ENCODE results near the gene BRD2.

The BRD2 gene

GRCh38 chr6:33014841-33015634, 46.6 kb downstream of the BRD2 start:
- TF ChIP-seq SIN3A (IDR thresholded peaks at IDR 0.05; ENCODE audit: borderline replicate concordance, insufficient read depth, low read length) (no peak), TAF1 (IDR thresholded peaks at IDR 0.05; ENCODE audit: borderline replicate concordance, insufficient read depth, low read length) (no peak), FOXP2 (optimal IDR thresholded peaks at IDR 0.05; ENCODE audit: borderline replicate concordance, extremely low read depth, extremely low read length, insufficient read depth) (no peak), REST (IDR thresholded peaks at IDR 0.05; ENCODE audit: insufficient read depth in 1 of 2, low read depth in 2 of 2, low read length in 2 of 2) (no peak), POLR2AphosphoS5 (IDR thresholded peaks at IDR 0.05; ENCODE audit: low read depth, low read length) (no peak)

GRCh38 chr6:33015798-33016197, 47.4 kb downstream of the BRD2 start:
- TF ChIP-seq POLR2AphosphoS5 (IDR thresholded peaks at IDR 0.05; ENCODE audit: low read depth, low read length): no peak
- TF ChIP-seq REST (IDR thresholded peaks at IDR 0.05; ENCODE audit: insufficient read depth in 1 of 2, low read depth in 2 of 2, low read length in 2 of 2): no peak
- no peak for TF ChIP-seq FOXP2 (optimal IDR thresholded peaks at IDR 0.05; ENCODE audit: borderline replicate concordance, extremely low read depth, extremely low read length, insufficient read depth)
- TF ChIP-seq SIN3A (IDR thresholded peaks at IDR 0.05; ENCODE audit: borderline replicate concordance, insufficient read depth, low read length): no peak

- TF ChIP-seq REST (IDR thresholded peaks at IDR 0.05; ENCODE audit: insufficient read depth in 1 of 2, low read depth in 2 of 2, low read length in 2 of 2): no peak
These were observed 48.6 kb downstream of the BRD2 start for GRCh38 chr6:33017018-33017417.

GRCh38 chr6:33017694-33018353, 49.4 kb downstream of the BRD2 start:
- TF ChIP-seq POLR2AphosphoS5 (IDR thresholded peaks at IDR 0.05; ENCODE audit: low read depth, low read length) (no peak), REST (IDR thresholded peaks at IDR 0.05; ENCODE audit: insufficient read depth in 1 of 2, low read depth in 2 of 2, low read length in 2 of 2) (no peak), FOXP2 (optimal IDR thresholded peaks at IDR 0.05; ENCODE audit: borderline replicate concordance, extremely low read depth, extremely low read length, insufficient read depth) (no peak), TAF1 (IDR thresholded peaks at IDR 0.05; ENCODE audit: borderline replicate concordance, insufficient read depth, low read length) (no peak), SIN3A (IDR thresholded peaks at IDR 0.05; ENCODE audit: borderline replicate concordance, insufficient read depth, low read length) (no peak)
